ENCODE results near the gene DARS1. TPM values are rescaled to one million over a fixed set of nuclear protein-coding genes. Genes with fewer than 3 reads are reported as not detected.

The DARS1 gene
- total RNA-seq, 4 donors from 2014 or later: 71.4 to 112 (median 81.2) TPM

GRCh38 chr2:136028001-136028400 is 42.6 kb upstream of the DARS1 start:
- TF ChIP-seq, protein P1, sequence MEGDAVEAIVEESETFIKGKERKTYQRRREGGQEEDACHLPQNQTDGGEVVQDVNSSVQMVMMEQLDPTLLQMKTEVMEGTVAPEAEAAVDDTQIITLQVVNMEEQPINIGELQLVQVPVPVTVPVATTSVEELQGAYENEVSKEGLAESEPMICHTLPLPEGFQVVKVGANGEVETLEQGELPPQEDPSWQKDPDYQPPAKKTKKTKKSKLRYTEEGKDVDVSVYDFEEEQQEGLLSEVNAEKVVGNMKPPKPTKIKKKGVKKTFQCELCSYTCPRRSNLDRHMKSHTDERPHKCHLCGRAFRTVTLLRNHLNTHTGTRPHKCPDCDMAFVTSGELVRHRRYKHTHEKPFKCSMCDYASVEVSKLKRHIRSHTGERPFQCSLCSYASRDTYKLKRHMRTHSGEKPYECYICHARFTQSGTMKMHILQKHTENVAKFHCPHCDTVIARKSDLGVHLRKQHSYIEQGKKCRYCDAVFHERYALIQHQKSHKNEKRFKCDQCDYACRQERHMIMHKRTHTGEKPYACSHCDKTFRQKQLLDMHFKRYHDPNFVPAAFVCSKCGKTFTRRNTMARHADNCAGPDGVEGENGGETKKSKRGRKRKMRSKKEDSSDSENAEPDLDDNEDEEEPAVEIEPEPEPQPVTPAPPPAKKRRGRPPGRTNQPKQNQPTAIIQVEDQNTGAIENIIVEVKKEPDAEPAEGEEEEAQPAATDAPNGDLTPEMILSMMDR (IDR thresholded peaks at IDR 0.05; ENCODE audit: low read depth): no peak

- TF ChIP-seq, protein P1 (IDR thresholded peaks at IDR 0.05; ENCODE audit: low read depth): no peak
Observed at GRCh38 chr2:136027112-136027511, 41.7 kb upstream of the DARS1 start.

DNA sequence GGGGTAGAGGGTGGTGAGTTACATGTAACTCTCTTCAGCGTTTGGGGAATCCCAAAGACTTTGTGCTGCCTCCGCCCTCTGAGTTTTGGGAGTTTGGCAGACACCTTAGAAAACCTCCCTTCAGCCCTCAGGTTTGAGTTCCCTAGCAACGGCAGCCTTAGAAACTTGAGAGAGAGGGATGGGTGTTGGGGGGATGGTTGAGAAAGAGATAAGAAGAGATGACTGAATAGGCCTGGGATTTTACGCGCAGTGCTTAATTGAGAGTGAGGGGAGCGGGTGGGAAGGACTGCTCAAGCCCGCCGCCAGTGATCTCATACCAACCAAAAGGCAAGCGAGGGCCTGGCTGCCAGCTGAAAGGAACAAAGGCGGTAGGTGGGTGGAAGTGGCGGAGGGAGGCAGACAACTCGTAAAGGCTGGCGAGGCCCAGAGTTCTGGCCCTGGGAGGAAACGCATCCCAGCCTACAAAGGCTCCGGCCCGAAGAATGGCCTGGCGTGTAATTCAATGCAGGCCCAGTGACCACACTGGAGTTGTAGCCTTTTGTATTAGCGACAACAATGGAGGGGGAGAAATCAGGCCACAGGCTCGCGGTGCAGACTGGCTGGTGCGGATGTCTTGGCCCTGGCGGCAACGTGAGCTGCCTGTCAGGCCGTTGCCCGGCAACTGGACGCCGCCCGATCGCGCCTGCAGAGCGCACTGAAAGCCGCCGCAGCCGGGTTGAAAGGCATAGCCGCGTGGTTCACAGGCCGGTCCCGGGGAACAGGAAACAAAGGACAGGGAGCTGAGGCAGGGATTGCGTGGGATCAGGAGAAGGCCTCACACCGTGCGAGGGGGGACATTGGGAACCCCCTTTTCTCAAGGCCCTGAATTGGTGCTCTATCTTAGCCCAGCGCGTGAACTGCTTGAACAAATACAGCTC is 39.9 kb upstream of the DARS1 start:
- TF ChIP-seq, protein P1 (IDR thresholded peaks at IDR 0.05; ENCODE audit: low read depth): no peak

GRCh38 chr2:136024616-136025015 is 39.2 kb upstream of the DARS1 start:
- TF ChIP-seq, protein P1 (IDR thresholded peaks at IDR 0.05; ENCODE audit: low read depth): no peak

GRCh38 chr2:136024185-136024584 is 38.8 kb upstream of the DARS1 start:
- TF ChIP-seq, protein P1 (IDR thresholded peaks at IDR 0.05; ENCODE audit: low read depth): no peak

DNA sequence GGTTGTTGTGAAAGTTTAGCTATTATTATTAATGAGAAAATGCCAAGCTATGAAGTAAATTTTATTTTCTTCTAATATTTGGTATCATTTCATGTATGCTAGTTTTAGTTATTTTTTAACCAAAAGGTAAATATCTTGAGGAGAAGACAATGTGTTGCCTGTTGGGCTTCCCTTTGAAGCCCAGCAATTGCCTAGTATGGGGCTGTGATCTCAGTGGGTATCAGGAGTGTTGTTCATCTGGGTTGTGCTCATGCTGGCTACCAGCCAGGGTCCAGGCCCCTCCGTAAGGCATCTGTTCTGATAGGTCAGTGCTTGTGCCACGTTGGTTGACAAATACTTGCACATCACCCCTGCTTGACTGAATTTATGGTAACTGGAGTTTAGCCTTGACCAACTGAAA is 38.0 kb upstream of the DARS1 start:
- TF ChIP-seq, protein P1 (IDR thresholded peaks at IDR 0.05; ENCODE audit: low read depth): no peak

DNA sequence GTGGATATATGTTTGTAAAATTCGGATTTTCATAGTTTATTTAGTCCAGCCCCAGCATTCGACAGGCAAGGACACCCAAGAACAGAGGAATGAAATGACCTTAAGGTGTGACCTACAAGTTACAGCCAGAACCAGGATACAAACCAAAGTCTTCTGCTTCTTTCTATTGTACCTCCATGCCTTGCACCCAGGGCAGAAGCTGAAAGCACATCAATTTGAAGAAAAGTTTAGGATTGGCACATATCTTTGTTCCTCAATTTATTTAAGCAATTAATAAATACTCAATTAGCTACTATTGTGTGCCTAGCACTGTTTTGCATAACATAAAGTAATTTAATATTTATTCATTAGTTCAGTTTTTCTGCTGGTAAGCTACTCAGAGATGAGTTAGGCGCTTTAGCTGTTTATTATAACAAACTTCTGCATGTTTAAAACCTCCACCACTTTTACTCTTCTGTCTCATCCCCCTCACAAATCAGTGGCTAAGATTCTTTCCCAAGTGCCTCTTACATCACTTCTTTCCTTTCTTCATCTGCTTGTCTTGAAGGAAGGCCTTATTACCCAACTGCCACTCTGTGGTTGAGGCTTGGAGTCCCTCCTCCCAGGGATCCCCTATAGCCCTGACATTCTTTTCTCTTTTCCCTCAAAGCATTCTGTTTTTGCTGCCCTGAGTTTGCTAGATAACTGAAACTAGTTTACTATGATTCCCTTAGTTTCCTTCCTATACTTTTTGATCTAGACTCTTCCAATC is 37.1 kb upstream of the DARS1 start:
- TF ChIP-seq, protein P1 (IDR thresholded peaks at IDR 0.05; ENCODE audit: low read depth): no peak
